Endothelial cell of umbilical vein (primary cell): Measurements from ENCODE around the gene LRRTM4. TPM values are rescaled to one million over a fixed set of nuclear protein-coding genes. Genes with fewer than 3 reads are reported as not detected.
A peak's percentile ranks its signal among the peaks of the same experiment; 100 is the strongest.

Experiments used
- BruUV-seq: library from RNA; stranded (reverse); fragments of 400-500 nt; replicated peaks from 2 replicates; lab custom pipeline; 2021; lab: Mats Ljungman, UMichigan
- CTCF ChIA-PET: fragments of 300-600, 350-600 bp; sonication (Branson Sonifier 250); formaldehyde crosslinking; loops from one replicate; lab custom pipeline; 2021; ENCODE audit warnings: antibody characterized with exemption, inconsistent platforms; lab: Charles Lee
- POLR2A ChIA-PET: fragments of 300-600, 350-600 bp; sonication (Branson Sonifier 250); formaldehyde crosslinking; loops from one replicate; lab custom pipeline; 2021; ENCODE audit warnings: antibody characterized with exemption, inconsistent platforms; lab: Charles Lee
- DNase-seq: peaks from one replicate; pipeline ENCODE4 v3.0.0-alpha.2; 2011; ENCODE audit warnings: low read depth, low spot score
- FAIRE-seq: peaks from 2 replicates; lab custom pipeline; 2011; peaks lifted over from hg19 to GRCh38; lab: Jason Lieb, UNC
- H2AFZ ChIP-seq: 2 replicates; pipeline ENCODE4 v1.6.0; 2012; ENCODE audit warnings: low read depth, low read length, control low read depth, inconsistent platforms
- H3K27ac ChIP-seq: 2 replicates; pipeline ENCODE4 v1.5.1; 2011; ENCODE audit warnings: low read depth, mild to moderate bottlenecking, control low read depth, low read length, moderate library complexity; ENCODE audit not compliant: insufficient read depth
- H3K27me3 ChIP-seq, 2 experiments: 2 replicates each; pipeline versions ENCODE4 v1.6.0 to v1.6.1; 2011; ENCODE audit warnings: low read length in 2 of 2, mixed read lengths in 1 of 2; ENCODE audit not compliant: control insufficient read depth in 2 of 2, insufficient read depth in 2 of 2
- H3K36me3 ChIP-seq, 2 experiments: 2 replicates in 1 of 2; 3 replicates in 1 of 2; pipeline ENCODE4 v1.5.1; 2011; ENCODE audit warnings: low read length in 2 of 2, mild to moderate bottlenecking in 1 of 2, moderate library complexity in 1 of 2; ENCODE audit not compliant: control insufficient read depth in 2 of 2, insufficient read depth in 2 of 2; ENCODE audit errors: extremely low read depth in 1 of 2
- H3K4me1 ChIP-seq: 3 replicates; pipeline ENCODE4 v1.5.1; 2011; ENCODE audit warnings: mild to moderate bottlenecking, low read length; ENCODE audit not compliant: control insufficient read depth, insufficient read depth; ENCODE audit errors: extremely low read depth
- H3K4me2 ChIP-seq: 2 replicates; pipeline ENCODE4 v1.6.1; 2011; ENCODE audit warnings: low read length, control low read depth, mixed read lengths; ENCODE audit not compliant: insufficient read depth
- H3K4me3 ChIP-seq, 3 experiments: fragments of 200-600 bp in 1 of 3; sonication (generic), shearing (Covaris generic) in 1 of 3; replicated peaks in 1 of 3; 2 replicates each; pipeline ENCODE4 v1.5.1; 2011 to 2016; ENCODE audit warnings: control low read depth in 3 of 3, low read length in 3 of 3, mild to moderate bottlenecking in 2 of 3, inconsistent platforms in 1 of 3, low read depth in 1 of 3, moderate library complexity in 1 of 3; ENCODE audit not compliant: insufficient read depth in 1 of 3
- H3K79me2 ChIP-seq: 2 replicates; pipeline ENCODE4 v1.6.0; 2012; ENCODE audit warnings: low read length, inconsistent platforms; ENCODE audit not compliant: control insufficient read depth, insufficient read depth
- H3K9ac ChIP-seq: replicated peaks from 2 replicates; pipeline ENCODE3; 2011; ENCODE audit warnings: low read length, control low read depth; ENCODE audit not compliant: insufficient read depth; ENCODE audit errors: extremely low read depth
- H3K9me1 ChIP-seq: replicated peaks from 3 replicates; pipeline ENCODE4 v1.6.0; 2011; ENCODE audit warnings: mild to moderate bottlenecking, low read length; ENCODE audit not compliant: control insufficient read depth, insufficient read depth; ENCODE audit errors: extremely low read depth
- H3K9me3 ChIP-seq: replicated peaks from 2 replicates; pipeline ENCODE4 v1.5.1; 2012; ENCODE audit warnings: low read length, inconsistent platforms; ENCODE audit not compliant: control insufficient read depth, insufficient read depth
- H4K20me1 ChIP-seq: replicated peaks from 2 replicates; pipeline ENCODE3; 2011; ENCODE audit warnings: mild to moderate bottlenecking, low read length; ENCODE audit not compliant: control insufficient read depth, insufficient read depth; ENCODE audit errors: extremely low read depth
- FOS ChIP-seq: IDR thresholded peaks from 2 replicates; pipeline ENCODE4 v1.6.1; 2011; ENCODE audit warnings: mild to moderate bottlenecking, low read length, moderate library complexity, borderline replicate concordance; ENCODE audit not compliant: insufficient read depth
- GATA2 ChIP-seq: IDR thresholded peaks from 2 replicates; pipeline ENCODE4 v1.7.0; 2011; ENCODE audit warnings: low read depth, mild to moderate bottlenecking, moderate library complexity, mixed read lengths, low read length; ENCODE audit not compliant: insufficient read length, insufficient read depth
- JUN ChIP-seq: IDR thresholded peaks from 2 replicates; pipeline ENCODE4 v1.6.1; 2011; ENCODE audit warnings: borderline replicate concordance, low read depth; ENCODE audit not compliant: insufficient read length, insufficient read depth
- POLR2A ChIP-seq: IDR thresholded peaks from 2 replicates; pipeline ENCODE4 v1.6.1; 2012; ENCODE audit warnings: low read depth, mild to moderate bottlenecking, control low read depth, low read length
- POLR2AphosphoS5 ChIP-seq: IDR thresholded peaks from 2 replicates; pipeline ENCODE4 v1.6.1; 2012; ENCODE audit warnings: low read depth, mild to moderate bottlenecking, control low read depth, low read length, moderate library complexity; ENCODE audit not compliant: insufficient read depth
- dilution Hi-C: fragments of 300-500 bp; cut with MboI; formaldehyde crosslinking; loops from one replicate; pipeline ENCODE4 v1.15.0; 2019; ENCODE audit warnings: low sequenced_read_pairs; ENCODE audit not compliant: extremely low pct_ligation_motif_present
- intact Hi-C: fragments of 100-400 bp; cut with micrococcal nuclease; formaldehyde crosslinking; loops from one replicate; pipeline ENCODE4 v1.10.0; 2022
- polyA plus RNA-seq, 4 experiments: library from polyadenylated mRNA; depleted of rRNA in 3 of 4; stranded (reverse) in 3 of 4; unstranded in 1 of 4; fragments of >200 nt; gene quantifications; 2 replicates each; pipeline versions ENCODE4 v1.2.1 to v1.2.3, GENCODE V29; 2011 to 2012; ENCODE audit warnings: missing spikeins in 1 of 4
- total RNA-seq: library from RNA; stranded (reverse); gene quantifications from 2 replicates; pipeline ENCODE4 v1.2.3, GENCODE V29; 2021

Gene LRRTM4
- total and polyA plus RNA-seq, 2 donors (not counting 3 experiments of a cell fraction or from before 2014, with no cell fraction given): not detected

GRCh38 chr2:76984359-76984758, 537.8 kb downstream of the LRRTM4 start:
- no peaks in the 10 kb centered on the region for H3K9me3 ChIP-seq
- no peaks in the 10 kb centered on the region for H3K9me1 ChIP-seq
- POLR2A ChIA-PET: no interaction called here
- H3K36me3 ChIP-seq: no peaks in the 10 kb centered on the region
- H3K4me2 ChIP-seq: peak overlapping the region; percentile 35
- H2AFZ ChIP-seq: peak overlapping the region; percentile 31
- peaks cover 18% of the 10 kb centered on the region for H3K4me1 ChIP-seq
- no peak overlapping the region for H3K4me3 ChIP-seq
- CTCF ChIA-PET: interaction anchor here (0.7 to 1.4 kb wide), 3 partner anchors 10 to 31 kb away, joined by 3 read pairs; no protein-coding TSS in a partner anchor
- TF ChIP-seq FOS: peak; percentile 61
- TF ChIP-seq POLR2AphosphoS5: peak; percentile 19
- no peak for TF ChIP-seq POLR2A
- TF ChIP-seq GATA2: peak; percentile 67
- intact Hi-C loops (no loop called here), dilution Hi-C loops (no loop called here)
- FAIRE-seq: peak; percentile 90
- H3K27me3 ChIP-seq: no peaks in the 10 kb centered on the region
- BruUV-seq: no TSS peak
- no peaks in the 10 kb centered on the region for H3K79me2 ChIP-seq
- H3K9ac ChIP-seq: no peak overlapping the region
- H3K27ac ChIP-seq: peak overlapping the region; percentile 48
- DNase-seq: peak; percentile 60
- no peaks in the 10 kb centered on the region for H4K20me1 ChIP-seq

- Histone ChIP-seq H3K9me1 (peaks cover 2% of the 10 kb centered on the region), H3K36me3 (no peaks in the 10 kb centered on the region), H3K9me3 (no peaks in the 10 kb centered on the region), H3K9ac (no peak overlapping the region), H3K27ac (no peak overlapping the region), H4K20me1 (no peaks in the 10 kb centered on the region), H3K27me3 (no peaks in the 10 kb centered on the region), H3K4me2 (no peak overlapping the region), H3K4me3 (no peak overlapping the region), H3K79me2 (no peaks in the 10 kb centered on the region), H2AFZ (no peak overlapping the region), H3K4me1 (peaks cover 36% of the 10 kb centered on the region)
- BruUV-seq: no TSS peak
- DNase-seq (no peak), FAIRE-seq (no peak)
- ChIA-PET POLR2A (no interaction called here), CTCF (no interaction called here)
- TF ChIP-seq JUN (no peak), FOS (no peak), POLR2AphosphoS5 (no peak), GATA2 (no peak), POLR2A (no peak)
- dilution Hi-C loops: no loop called here
- intact Hi-C loops: no loop called here
Observed at GRCh38 chr2:76980067-76980787, 541.9 kb downstream of the LRRTM4 start.
